Prostate gland (tissue), 2 donors: ENCODE results near the gene MLPH.

Source experiments
- CTCF ChIP-seq, 4 experiments: fragments of 200-600 bp in 2 of 4; fragments of 450-650 bp in 2 of 4; sonication (generic) in 2 of 4; IDR thresholded peaks; 1 replicate in 3 of 4; 2 replicates in 1 of 4; pipeline ENCODE4 v1.5.1; 2016 to 2019; ENCODE audit warnings: antibody characterized with exemption in 4 of 4, mild to moderate bottlenecking in 2 of 4, moderate library complexity in 2 of 4
- POLR2AphosphoS5 ChIP-seq: sonication (generic); formaldehyde crosslinking; IDR thresholded peaks from one replicate; pipeline ENCODE4 v1.6.1; 2017; ENCODE audit warnings: antibody characterized with exemption

GRCh38 chr2:237534380-237534779 is 47.3 kb downstream of the MLPH start:
- no peak for TF ChIP-seq POLR2AphosphoS5
- TF ChIP-seq CTCF (IDR thresholded peaks at IDR 0.05): no peak
